Measurements from ENCODE around the gene CISD3.
A peak's percentile ranks its signal among the peaks of the same experiment; 100 is the strongest.

The CISD3 gene

GRCh38 chr17:38727736-38728135, 2.4 kb upstream of the CISD3 start:
- DNase-seq (ENCODE audit: low read depth in 3 of 3), result peak; percentile 59 to 81 (median 71)

- DNase-seq (ENCODE audit: low read depth in 3 of 3), result peak in 1 of 3 experiments; percentile 55
Observed at GRCh38 chr17:38728290-38728831, 1.8 kb upstream of the CISD3 start.

- no peak for DNase-seq (ENCODE audit: low read depth in 3 of 3)
Observed at GRCh38 chr17:38729368-38729885, 714 bp upstream of the CISD3 start.

DNA sequence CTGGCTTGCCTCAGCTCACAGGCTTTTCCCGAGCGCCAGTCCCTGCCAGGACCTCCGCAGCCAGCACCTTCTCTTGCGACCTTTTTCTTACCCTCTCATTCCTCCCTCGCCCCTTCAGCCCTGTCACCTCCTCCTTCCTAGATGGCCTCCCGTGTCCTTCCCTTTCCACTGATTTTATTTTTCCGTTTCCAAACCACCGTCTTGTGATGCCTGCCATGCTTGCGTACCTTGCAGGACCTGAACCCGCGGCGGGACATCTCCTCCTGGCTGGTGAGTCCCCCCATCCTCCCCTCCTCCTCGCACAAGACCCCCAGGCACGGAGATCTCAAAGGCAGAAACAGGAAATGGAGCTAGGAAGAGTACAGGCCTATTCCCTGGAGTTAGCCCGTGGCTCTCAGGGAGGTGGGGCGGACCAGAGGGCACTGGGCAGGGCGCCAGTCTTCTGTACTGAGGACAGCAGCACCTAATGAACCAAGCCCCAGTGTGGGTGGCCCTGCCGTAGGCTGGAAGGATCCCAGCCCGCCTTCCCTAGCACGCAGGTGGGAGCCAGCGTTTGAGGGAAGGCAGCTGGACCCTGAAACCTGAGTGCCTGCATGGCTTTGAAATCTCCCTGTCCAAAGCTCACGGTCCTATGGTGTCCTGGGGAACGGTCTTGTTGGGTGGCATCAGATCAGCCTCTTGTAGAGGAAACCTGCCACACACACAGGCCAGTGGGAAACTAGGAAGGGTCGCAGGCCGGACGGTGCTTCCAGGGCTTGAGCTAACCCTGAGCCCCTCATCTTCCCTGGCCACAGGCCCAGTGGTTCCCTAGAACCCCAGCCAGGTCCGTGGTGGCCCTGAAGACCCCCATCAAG, 612 bp downstream of the CISD3 start:
- no peak for DNase-seq (ENCODE audit: low read depth in 3 of 3)

GRCh38 chr17:38731526-38732294, 1.6 kb downstream of the CISD3 start:
- no peak for DNase-seq (ENCODE audit: low read depth in 3 of 3)

- DNase-seq (ENCODE audit: low read depth in 3 of 3), result no peak
Observed at GRCh38 chr17:38732376-38733281, 2.5 kb downstream of the CISD3 start.

- DNase-seq (ENCODE audit: low read depth in 3 of 3), result no peak
Observed at GRCh38 chr17:38733282-38733981, 3.3 kb downstream of the CISD3 start.

- DNase-seq (ENCODE audit: low read depth in 3 of 3), result no peak
Observed at GRCh38 chr17:38733982-38734973, 4.1 kb downstream of the CISD3 start.

DNA sequence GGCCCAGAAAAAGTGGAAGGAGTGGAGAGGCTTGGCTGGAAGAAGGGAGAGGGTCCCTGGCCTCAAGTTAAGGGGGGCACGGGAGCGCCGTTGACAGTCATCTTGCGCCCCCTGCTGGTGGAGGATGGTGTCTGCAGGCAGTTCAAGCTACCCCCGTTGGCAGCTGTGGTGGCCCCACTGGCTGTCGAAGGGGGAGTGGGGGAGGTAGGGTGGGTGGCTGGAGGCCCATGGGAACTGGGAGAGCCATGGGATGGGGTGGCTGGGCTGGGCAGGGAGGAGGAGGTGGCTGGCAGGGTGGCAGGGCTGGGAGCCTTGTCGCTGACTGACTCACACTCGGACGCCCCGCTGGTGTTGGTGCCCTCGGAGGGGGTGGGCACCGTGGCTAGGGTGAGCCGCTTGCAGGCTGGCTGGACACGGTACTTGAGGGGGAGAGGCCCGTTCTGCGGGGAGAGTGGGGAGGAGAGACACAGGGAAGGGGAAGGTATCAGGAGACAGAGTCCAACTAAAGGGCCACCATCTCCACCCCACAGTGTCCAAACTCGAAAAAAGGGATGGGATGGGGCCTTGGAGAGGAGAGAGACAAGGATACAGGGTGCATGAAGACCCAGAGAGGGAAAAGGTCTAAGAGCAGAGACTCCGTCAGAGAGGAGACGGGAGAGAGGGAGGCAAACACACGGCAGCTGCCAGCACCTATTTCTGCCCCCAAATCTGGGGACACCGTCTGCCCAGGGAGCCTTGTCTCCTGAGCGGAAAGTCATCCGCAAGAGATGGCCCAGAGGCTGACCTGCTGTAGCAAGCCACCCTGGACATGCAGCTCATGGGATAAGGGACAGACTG, 5.2 kb downstream of the CISD3 start:
- peak; percentile 65 to 71 (median 70) for DNase-seq (ENCODE audit: low read depth in 3 of 3)

DNA sequence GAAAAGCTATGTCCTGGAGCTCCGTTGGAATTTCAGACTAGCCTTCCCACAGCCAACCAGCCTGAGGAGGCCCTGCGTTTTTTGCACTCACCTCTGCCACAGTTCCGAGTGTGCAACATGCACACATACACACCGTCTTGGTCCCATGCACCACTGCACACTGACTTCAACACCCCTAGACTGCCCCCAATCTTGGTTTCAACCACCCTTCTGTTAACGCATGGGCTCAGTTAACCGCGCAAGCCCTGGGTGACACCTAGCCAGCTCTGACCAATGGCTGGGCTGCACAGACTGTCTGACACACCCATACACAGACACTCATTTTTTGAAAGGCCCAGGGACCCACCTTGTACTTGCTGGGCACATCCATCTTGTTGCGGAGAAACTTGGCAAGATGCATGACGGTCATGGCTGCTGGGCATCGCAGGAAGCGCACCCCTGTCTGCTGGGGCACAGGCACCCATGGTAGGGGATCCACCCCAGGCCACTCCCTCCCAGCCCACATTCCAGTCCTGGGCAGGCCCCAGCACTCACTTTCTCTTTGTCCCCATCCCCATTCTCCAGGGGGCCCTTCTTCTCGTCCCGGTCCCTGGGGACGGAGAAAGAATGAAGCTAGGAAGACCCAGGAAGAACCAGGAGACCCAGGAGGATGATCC, 8.0 kb downstream of the CISD3 start:
- no peak for DNase-seq (ENCODE audit: low read depth in 3 of 3)

DNA sequence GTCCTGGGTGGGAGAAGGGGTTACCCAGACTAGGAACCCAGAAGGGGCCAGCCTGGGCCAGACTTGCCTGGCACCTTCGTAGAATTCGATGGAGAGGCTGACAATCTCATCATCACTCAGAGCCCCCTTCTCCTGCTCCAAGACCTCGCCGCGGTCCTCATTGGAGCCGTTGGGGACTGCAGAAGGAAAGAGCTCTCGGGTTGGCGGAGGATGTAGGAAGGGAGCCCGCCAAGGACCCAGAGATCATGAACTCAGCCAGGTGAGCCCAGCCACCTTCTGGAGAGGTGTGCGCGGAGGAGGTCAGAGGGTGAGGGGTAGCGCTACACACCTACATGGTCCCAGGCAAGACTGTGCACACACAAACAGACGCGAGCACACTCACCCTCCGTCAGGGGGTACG, 8.5 kb downstream of the CISD3 start:
- no peak for DNase-seq (ENCODE audit: low read depth in 3 of 3)

DNA sequence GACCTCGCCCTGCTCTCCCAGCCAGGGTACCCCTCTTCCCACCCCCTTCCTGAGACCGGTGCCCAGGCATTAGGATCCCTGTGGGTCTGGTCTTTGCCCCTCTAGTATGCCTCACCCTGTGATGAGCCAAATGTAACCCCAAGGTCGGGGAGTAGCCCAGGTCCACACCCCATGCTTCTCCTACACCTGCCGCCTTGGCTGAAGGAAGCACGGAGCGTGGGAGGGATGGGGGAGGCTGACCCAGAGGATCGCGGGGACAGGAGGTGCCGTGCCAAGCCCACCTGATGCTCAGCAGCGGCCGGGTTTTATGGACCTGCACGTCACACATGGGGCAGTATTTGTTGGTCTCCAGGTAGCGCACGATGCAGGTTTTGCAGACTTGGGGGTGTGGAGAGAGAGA, 9.2 kb downstream of the CISD3 start:
- no peak for DNase-seq (ENCODE audit: low read depth in 3 of 3)

DNA sequence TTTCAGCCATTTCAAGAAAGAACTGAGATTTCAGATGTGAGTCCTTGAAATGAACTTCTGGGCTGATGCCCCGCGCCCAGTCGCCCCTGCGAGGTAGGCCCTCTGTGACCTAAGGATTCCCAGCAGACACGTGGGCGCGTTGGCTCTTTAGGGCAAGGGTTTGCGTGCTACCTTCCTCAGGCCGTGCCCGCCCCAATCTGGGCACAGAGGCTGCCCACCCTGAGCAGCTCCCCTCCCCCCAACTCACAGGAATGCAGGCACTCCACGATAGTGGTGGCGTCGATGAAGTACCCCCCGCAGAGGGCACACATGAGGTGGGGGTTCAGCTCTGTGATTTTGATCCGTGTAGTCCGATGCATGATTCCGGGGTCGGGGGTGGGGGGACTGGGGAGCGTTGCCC, 9.9 kb downstream of the CISD3 start:
- DNase-seq (ENCODE audit: low read depth in 3 of 3), result no peak

- DNase-seq (ENCODE audit: low read depth in 3 of 3), result no peak
Observed at GRCh38 chr17:38740806-38741205, 10.7 kb downstream of the CISD3 start.

DNA sequence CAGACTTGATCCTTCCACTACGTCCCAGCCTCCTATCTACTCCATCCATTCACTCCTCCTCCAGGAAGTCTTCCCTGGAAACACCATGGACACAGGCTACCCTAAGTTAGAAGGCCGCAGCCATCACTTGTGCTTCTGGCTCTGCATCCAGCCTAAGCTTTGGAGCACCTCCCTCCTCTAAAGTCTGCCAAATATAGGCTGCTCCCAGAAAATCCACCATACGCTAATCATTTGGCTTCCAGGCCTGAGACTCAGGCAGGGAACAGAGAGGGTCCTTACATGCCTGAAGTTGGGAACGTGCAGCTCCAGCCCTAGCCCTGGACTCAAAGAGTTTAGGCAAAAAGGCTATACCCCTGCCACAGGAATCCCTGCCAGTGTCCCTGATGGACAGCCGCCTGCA, 11.3 kb downstream of the CISD3 start:
- DNase-seq (ENCODE audit: low read depth in 3 of 3), result no peak

- no peak for DNase-seq (ENCODE audit: low read depth in 3 of 3)
Observed at GRCh38 chr17:38741921-38742410, 11.8 kb downstream of the CISD3 start.

GRCh38 chr17:38742411-38743308, 12.5 kb downstream of the CISD3 start:
- DNase-seq (ENCODE audit: low read depth in 3 of 3), result no peak
